ENCODE results near the gene SLC17A3.

SLC17A3 gene

DNA sequence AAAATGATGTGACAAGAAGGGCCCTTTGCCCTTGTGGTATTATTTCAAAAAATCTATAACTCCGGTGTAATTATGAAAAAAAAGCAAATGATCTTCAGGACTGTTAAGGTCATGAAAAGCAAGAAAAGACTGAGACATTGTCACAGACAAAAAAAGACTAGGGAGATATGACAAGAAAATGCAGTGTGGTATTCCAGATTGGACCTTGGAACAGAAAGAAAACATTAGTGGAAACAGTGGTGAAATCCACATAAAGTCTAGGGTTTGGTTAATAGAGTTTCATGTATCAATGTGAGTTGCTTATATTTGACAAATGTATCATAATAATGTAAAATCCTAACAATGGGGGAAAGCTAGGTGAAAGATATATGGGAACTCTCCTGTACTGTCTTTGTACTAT, 26.8 kb upstream of the SLC17A3 start:
- DNase-seq (ENCODE audit: low read depth in 1 of 2, low spot score in 1 of 2): no peak

DNA sequence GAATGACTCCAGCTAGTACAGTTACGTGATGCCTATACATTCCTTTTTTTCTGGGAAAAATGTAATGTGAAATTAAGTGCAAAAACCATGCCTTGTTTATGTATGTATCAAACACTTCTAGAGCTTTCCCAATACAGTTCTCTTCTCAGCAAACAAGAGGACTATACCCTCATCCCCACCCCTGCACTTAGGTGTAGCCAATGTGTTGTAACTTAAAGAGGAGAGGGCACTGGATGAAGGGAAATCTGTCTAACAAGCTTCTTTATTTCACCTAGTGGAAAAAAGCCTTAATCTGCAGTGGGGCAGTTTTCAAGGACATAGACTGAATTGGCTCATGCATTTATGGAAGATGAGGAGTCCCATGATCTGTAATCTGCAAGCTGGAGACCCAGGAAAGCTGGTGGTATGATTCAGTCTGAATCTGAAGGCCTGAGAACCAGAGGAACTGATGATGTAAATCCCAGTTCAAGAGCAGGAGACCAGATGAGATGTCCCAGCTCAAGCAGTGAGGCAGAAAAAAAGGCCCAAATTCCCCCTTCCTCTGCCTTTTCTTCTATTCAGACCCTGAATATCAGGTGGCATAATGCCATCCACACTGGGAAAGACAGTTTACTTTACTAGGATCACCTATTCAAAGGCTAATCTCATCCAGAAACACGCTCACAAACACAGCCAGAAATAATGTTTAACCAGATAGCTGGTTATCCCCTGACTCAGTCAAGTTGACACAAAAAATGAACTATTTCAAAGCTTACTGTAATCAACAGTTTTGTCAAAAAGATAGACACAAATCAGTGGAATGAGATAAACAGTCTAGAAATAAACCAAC, 25.8 kb upstream of the SLC17A3 start:
- DNase-seq (ENCODE audit: low read depth in 1 of 2, low spot score in 1 of 2): no peak
- no peak for TF ChIP-seq JUND (IDR thresholded peaks at IDR 0.05; ENCODE audit: low read depth)
- in situ Hi-C loops (cut with HindIII; ENCODE audit: low pct_unique_long_range_greater_than_20kb, low sequenced_read_pairs): no loop called here

More for the DNA sequence above, 26.8 kb upstream of the SLC17A3 start:
- in situ Hi-C loops (cut with HindIII; ENCODE audit: low pct_unique_long_range_greater_than_20kb, low sequenced_read_pairs): no loop called here
- TF ChIP-seq JUND (IDR thresholded peaks at IDR 0.05; ENCODE audit: low read depth): no peak

DNA sequence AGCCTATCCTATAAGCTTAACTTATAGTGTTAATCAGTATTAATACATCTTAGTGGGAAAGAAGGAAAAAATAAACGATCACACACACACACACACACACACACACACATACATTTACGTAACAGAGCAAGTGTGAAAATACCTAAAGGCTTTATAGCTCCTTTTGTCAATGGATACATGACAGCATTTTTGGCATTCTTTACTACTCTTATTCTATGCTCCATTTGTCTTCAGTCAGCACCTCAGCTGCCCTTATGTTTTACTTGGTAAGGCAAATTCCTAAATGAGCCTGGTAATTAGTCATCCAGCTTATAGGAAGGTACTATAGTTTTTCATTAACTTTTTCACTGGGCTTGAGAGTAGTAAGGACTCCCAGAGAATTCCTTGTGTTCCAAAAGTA, 25.1 kb upstream of the SLC17A3 start:
- no peak for TF ChIP-seq JUND (IDR thresholded peaks at IDR 0.05; ENCODE audit: low read depth)
- DNase-seq (ENCODE audit: low read depth in 1 of 2, low spot score in 1 of 2): no peak

DNA sequence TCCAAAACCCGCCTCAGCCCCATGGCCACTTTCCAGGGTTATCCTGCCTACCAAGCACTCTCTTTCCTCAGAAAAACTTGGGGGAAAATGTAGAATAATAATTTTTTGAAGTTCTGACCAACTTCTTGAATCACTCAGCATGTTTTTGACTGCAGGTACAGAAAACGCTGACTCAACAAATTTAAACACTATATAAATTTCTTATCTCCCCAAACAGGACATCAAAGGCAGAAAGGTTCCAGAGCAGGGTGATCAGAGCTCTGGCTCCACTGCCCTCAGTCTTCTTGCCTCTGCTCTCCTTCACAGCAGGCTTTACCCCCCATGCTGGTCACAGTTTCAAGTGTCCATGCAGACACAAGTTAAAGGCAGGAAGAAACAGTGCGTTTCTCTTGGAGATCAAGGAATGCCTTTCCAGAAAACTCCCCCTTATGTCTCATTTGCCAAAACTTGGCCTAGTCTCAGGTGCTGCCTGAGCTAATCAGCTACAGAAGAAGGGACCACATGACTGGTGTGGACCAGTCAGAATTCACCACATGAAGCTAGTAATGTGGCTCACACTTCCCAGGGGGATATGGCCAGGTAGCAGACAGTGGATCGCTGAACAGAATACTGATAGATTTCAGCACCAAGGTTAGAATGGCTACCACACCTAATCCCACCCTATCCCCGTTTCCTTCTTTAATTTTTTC, 24.4 kb upstream of the SLC17A3 start:
- no peak for DNase-seq (ENCODE audit: low read depth in 1 of 2, low spot score in 1 of 2)
- in situ Hi-C loops (cut with HindIII; ENCODE audit: low pct_unique_long_range_greater_than_20kb, low sequenced_read_pairs): no loop called here
- TF ChIP-seq JUND (IDR thresholded peaks at IDR 0.05; ENCODE audit: low read depth): no peak

More for the DNA sequence above, 25.1 kb upstream of the SLC17A3 start:
- in situ Hi-C loops (cut with HindIII; ENCODE audit: low pct_unique_long_range_greater_than_20kb, low sequenced_read_pairs): no loop called here

DNA sequence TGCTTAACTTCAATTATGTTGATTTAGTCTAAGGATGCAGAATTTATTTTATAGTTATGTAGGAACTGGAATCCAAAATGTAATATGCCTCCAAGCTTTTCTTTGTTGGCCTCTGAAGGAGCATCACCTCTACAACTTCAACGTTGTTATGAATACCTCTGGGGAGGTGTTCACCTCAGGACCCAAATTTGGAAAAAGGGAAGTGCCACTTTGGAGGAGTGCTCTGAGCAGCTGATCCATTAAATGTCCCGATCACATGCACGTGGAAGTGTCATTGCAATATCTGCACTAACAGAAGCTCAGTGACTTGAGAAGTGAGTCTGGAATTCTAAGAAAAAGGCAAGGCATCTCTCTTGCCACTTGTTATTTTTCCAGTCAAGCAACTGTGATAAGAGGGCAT, 22.2 kb upstream of the SLC17A3 start:
- TF ChIP-seq JUND (IDR thresholded peaks at IDR 0.05; ENCODE audit: low read depth): no peak
- no peak for DNase-seq (ENCODE audit: low read depth in 1 of 2, low spot score in 1 of 2)
- in situ Hi-C loops (cut with HindIII; ENCODE audit: low pct_unique_long_range_greater_than_20kb, low sequenced_read_pairs): no loop called here

DNA sequence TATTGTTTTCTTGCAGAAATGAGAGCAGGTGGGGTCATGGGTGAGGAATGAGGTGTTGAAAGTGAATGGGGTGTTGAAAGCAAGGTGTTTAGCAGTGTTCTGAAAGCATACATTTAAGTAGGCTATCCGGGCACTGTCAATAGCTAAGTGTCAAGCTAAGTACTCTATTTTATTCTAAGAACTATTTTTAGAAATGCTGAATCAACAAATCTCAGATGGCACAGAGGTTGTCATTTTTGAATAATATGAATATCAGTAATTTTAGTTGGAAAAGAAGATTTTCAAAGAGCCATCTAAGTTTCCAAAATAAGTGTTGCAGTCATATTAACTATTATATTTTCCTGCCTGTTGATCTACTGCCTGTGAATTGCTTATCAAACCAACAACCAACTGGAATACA, 21.7 kb upstream of the SLC17A3 start:
- in situ Hi-C loops (cut with HindIII; ENCODE audit: low pct_unique_long_range_greater_than_20kb, low sequenced_read_pairs): no loop called here
- no peak for TF ChIP-seq JUND (IDR thresholded peaks at IDR 0.05; ENCODE audit: low read depth)
- DNase-seq (ENCODE audit: low read depth in 1 of 2, low spot score in 1 of 2): no peak

DNA sequence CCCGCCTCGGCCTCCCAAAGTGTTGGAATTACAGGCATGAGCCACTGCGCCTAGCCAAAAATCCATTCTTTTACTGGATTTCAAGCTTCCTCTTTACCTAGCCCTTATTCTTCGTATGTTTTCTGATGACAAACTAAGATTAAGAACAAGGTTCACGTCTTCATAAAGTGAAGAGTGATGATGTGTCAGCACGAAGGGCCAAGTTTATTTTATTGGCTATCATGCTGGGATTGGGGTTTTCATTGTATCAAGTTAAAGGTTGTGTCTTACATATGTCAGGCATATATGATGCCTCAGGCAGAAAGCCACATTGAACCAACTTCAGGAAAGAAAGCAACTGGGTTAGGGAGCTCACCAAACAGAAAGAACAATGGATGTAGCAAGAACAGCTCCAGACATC, 19.7 kb upstream of the SLC17A3 start:
- DNase-seq (ENCODE audit: low read depth in 1 of 2, low spot score in 1 of 2): no peak
- in situ Hi-C loops (cut with HindIII; ENCODE audit: low pct_unique_long_range_greater_than_20kb, low sequenced_read_pairs): no loop called here
- no peak for TF ChIP-seq JUND (IDR thresholded peaks at IDR 0.05; ENCODE audit: low read depth)

DNA sequence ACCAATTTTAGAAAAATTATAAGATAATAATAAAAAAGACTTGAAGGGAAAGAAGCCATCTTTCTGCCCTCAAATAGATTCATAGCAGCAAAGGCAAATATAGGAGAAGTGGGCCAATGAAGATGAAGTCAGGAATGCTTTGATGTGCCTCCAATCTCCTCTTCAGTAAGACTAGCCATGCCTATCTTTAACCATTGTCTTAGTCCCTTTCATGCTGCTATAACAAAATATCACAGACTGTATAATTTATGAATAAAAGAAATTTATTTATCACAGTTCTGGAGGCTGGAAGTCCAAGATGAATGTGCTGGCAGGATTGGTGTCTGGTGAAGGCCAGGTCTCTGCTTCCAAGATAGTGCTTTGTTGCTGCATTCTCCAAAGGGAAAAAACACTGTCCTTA, 18.8 kb upstream of the SLC17A3 start:
- no peak for TF ChIP-seq JUND (IDR thresholded peaks at IDR 0.05; ENCODE audit: low read depth)

DNA sequence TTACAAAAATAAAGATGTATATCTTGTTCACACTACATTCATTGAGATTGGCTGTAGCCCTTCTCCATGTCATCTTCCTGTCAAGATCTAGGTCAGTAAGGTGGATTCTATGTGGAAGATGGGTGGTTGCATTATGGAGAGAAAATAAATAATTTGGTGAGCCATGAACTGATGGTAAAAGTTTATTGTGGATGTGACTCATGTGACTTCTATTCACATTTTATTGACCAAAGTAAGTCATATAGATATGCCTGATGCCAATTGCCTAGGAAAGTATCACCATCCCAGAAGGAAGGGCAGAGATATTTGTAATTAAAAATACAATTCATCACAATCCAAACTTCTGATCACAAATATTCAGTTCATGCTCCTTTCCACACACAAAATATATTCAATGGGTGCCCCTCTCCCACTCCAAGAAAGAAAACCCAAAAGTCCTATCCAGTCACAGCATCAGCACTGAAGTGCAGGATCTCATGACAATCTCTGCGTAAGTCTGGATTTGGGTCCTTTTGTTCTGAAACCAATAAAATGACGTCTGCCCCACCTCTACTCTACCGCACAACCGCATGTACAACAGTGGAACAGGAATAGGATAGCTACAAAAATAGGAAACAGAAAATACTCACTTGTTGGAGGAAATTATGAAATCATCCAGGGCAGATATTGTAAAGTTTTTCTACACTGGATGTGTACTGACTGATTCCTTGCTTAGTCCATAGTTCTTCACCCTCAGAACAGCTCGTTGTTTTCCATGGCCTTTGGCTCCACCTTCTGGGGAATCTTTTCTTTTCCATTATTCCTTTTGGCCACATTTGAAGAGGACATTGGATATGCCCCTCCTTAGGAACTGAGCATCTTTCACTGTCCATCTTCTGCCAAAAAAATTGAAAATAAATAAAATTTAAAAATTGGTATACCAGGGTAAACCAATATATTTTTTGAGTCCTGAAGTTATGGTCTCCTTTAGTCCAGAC, 16.1 kb upstream of the SLC17A3 start:
- in situ Hi-C loops (cut with HindIII; ENCODE audit: low pct_unique_long_range_greater_than_20kb, low sequenced_read_pairs): no loop called here
- DNase-seq (ENCODE audit: low read depth in 1 of 2, low spot score in 1 of 2): peak; percentile 13 to 77
- no peak for TF ChIP-seq JUND (IDR thresholded peaks at IDR 0.05; ENCODE audit: low read depth)

More for the DNA sequence above, 18.8 kb upstream of the SLC17A3 start:
- no peak for DNase-seq (ENCODE audit: low read depth in 1 of 2, low spot score in 1 of 2)
- in situ Hi-C loops (cut with HindIII; ENCODE audit: low pct_unique_long_range_greater_than_20kb, low sequenced_read_pairs): no loop called here

DNA sequence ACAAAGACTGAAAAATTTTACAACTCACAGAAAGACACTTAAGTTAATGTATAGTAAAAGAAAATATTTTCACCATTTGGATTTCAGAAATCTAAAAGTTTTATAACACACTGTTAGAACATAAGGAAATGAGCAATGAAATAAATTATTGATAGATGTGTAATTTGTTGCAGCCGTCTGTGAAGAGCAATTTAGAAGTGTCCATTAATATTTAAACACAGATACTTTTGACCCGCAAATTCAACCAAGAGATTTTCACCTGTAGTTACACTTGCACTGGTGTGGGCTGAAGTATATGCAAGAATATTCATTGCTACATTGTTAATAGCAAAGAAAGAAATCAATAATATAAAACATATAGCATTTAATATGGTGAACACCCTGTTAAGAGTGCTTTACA, 14.6 kb upstream of the SLC17A3 start:
- TF ChIP-seq JUND (IDR thresholded peaks at IDR 0.05; ENCODE audit: low read depth): no peak
- in situ Hi-C loops (cut with HindIII; ENCODE audit: low pct_unique_long_range_greater_than_20kb, low sequenced_read_pairs): no loop called here
- no peak for DNase-seq (ENCODE audit: low read depth in 1 of 2, low spot score in 1 of 2)

DNA sequence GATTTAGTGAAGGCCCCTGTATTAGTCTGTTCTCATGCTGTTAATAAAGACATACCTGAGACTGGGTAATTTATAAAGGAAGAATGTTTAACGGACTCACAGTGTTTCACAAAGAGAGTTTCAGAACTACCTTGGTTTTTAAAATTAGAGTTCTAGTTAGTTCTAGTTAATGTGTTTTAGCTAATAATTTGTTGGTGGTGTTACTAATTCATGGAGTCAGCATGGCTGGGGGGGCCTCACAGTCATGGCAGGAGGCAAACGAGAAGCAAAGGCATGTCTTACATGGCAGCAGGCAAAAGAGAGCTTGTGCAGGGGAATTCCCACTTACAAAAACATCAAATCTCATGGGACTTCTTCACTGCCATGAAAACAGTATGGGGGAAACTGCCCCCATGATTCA, 12.0 kb upstream of the SLC17A3 start:
- in situ Hi-C loops (cut with HindIII; ENCODE audit: low pct_unique_long_range_greater_than_20kb, low sequenced_read_pairs): no loop called here
- no peak for DNase-seq (ENCODE audit: low read depth in 1 of 2, low spot score in 1 of 2)
- TF ChIP-seq JUND (IDR thresholded peaks at IDR 0.05; ENCODE audit: low read depth): no peak

DNA sequence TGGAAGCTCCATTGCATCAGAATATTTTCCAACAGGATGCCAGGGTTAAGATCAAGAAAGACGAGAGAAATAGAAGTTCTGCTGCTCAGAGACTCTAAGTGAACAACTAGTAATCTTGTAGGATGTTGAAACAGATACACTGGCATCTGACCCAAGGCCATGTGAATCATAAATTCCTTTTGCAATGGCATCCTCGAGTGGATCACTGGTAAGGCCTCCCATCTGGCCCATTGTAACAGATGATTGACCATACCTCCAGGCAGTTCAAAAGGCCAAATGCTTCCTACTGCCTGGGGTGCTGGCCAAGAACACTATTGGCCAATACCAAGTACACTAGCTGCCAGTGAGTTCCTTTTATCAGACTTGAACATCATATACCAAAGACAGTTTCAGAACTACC, 9.9 kb upstream of the SLC17A3 start:
- no peak for TF ChIP-seq JUND (IDR thresholded peaks at IDR 0.05; ENCODE audit: low read depth)
- DNase-seq (ENCODE audit: low read depth in 1 of 2, low spot score in 1 of 2): no peak
- in situ Hi-C loops (cut with HindIII; ENCODE audit: low pct_unique_long_range_greater_than_20kb, low sequenced_read_pairs): no loop called here

All from T47D (cell line).